ENCODE data around the gene PPP1R3A.

PPP1R3A gene

GRCh38 chr7:113856010-113856409, 62.8 kb downstream of the PPP1R3A start:
- H3K36me3 ChIP-seq (ENCODE audit: control insufficient read depth in 4 of 4, insufficient read depth in 4 of 4, low read length in 3 of 4): no peaks in the 10 kb centered on the region
- no peak overlapping the region for H3K4me3 ChIP-seq (ENCODE audit: control insufficient read depth in 1 of 7, extremely low read depth in 1 of 7, insufficient read depth in 4 of 7, low read depth in 2 of 7, low read length in 6 of 7)
- no peak for DNase-seq
- no peaks in the 10 kb centered on the region for H3K27me3 ChIP-seq (replicated peaks in 2 of 5; ENCODE audit: control insufficient read depth in 4 of 5, insufficient read depth in 5 of 5, low read length in 4 of 5)
- no peak overlapping the region for H3K27ac ChIP-seq (ENCODE audit: insufficient read depth in 1 of 2, low read depth in 1 of 2, low read length in 2 of 2, poor library complexity in 1 of 2, severe bottlenecking in 2 of 2)
- 100% methylated on average over 2 of the region's 2 CpGs for WGBS (ENCODE audit: insufficient coverage)
- ChIA-PET POLR2A (no interaction called here), CTCF (interaction anchor here (0.6 kb wide), 1 partner anchor 912 kb away, joined by 5 read pairs; no protein-coding TSS in a partner anchor)
- H3K4me1 ChIP-seq (ENCODE audit: control extremely low read depth in 1 of 4, control insufficient read depth in 4 of 4, insufficient read depth in 4 of 4, low read length in 3 of 4): no peaks in the 10 kb centered on the region
- H3K9me3 ChIP-seq (ENCODE audit: control extremely low read depth in 1 of 5, control insufficient read depth in 4 of 5, insufficient read depth in 2 of 5, low read depth in 1 of 5, low read length in 4 of 5): peaks cover 0 to 2% (median 0%) of the 10 kb centered on the region in 5 experiments

- Histone ChIP-seq H3K4me1 (ENCODE audit: control extremely low read depth in 1 of 4, control insufficient read depth in 4 of 4, insufficient read depth in 4 of 4, low read length in 3 of 4) (no peaks in the 10 kb centered on the region), H3K9me3 (ENCODE audit: control extremely low read depth in 1 of 5, control insufficient read depth in 4 of 5, insufficient read depth in 2 of 5, low read depth in 1 of 5, low read length in 4 of 5) (no peaks in the 10 kb centered on the region), H3K27ac (ENCODE audit: insufficient read depth in 1 of 2, low read depth in 1 of 2, low read length in 2 of 2, poor library complexity in 1 of 2, severe bottlenecking in 2 of 2) (no peak overlapping the region), H3K36me3 (ENCODE audit: control insufficient read depth in 4 of 4, insufficient read depth in 4 of 4, low read length in 3 of 4) (no peaks in the 10 kb centered on the region), H3K27me3 (replicated peaks in 2 of 5; ENCODE audit: control insufficient read depth in 4 of 5, insufficient read depth in 5 of 5, low read length in 4 of 5) (no peaks in the 10 kb centered on the region), H3K4me3 (ENCODE audit: control insufficient read depth in 1 of 7, extremely low read depth in 1 of 7, insufficient read depth in 4 of 7, low read depth in 2 of 7, low read length in 6 of 7) (no peak overlapping the region)
- DNase-seq: no peak
- ChIA-PET POLR2A (no interaction called here), CTCF (no interaction called here)
- no CpG with 5 or more reads among the region's 3 CpGs for WGBS (ENCODE audit: insufficient coverage)
Observed at GRCh38 chr7:113840954-113841353, 77.9 kb downstream of the PPP1R3A start.

- Histone ChIP-seq H3K9me3 (ENCODE audit: control extremely low read depth in 1 of 5, control insufficient read depth in 4 of 5, insufficient read depth in 2 of 5, low read depth in 1 of 5, low read length in 4 of 5) (no peaks in the 10 kb centered on the region), H3K4me3 (ENCODE audit: control insufficient read depth in 1 of 7, extremely low read depth in 1 of 7, insufficient read depth in 4 of 7, low read depth in 2 of 7, low read length in 6 of 7) (no peak overlapping the region), H3K27ac (ENCODE audit: insufficient read depth in 1 of 2, low read depth in 1 of 2, low read length in 2 of 2, poor library complexity in 1 of 2, severe bottlenecking in 2 of 2) (no peak overlapping the region), H3K27me3 (replicated peaks in 2 of 5; ENCODE audit: control insufficient read depth in 4 of 5, insufficient read depth in 5 of 5, low read length in 4 of 5) (no peaks in the 10 kb centered on the region), H3K36me3 (ENCODE audit: control insufficient read depth in 4 of 4, insufficient read depth in 4 of 4, low read length in 3 of 4) (no peaks in the 10 kb centered on the region), H3K4me1 (ENCODE audit: control extremely low read depth in 1 of 4, control insufficient read depth in 4 of 4, insufficient read depth in 4 of 4, low read length in 3 of 4) (no peaks in the 10 kb centered on the region)
- ChIA-PET POLR2A (no interaction called here), CTCF (interaction anchor here (1.2 kb wide), 1 partner anchor 14 kb away, joined by 4 read pairs; no protein-coding TSS in a partner anchor)
- DNase-seq: no peak
- WGBS (ENCODE audit: insufficient coverage): no CpG with 5 or more reads among the region's 2 CpGs
Observed at GRCh38 chr7:113835367-113835766, 83.4 kb downstream of the PPP1R3A start.

GRCh38 chr7:113832196-113832745, 86.5 kb downstream of the PPP1R3A start:
- CTCF ChIA-PET: no interaction called here

GRCh38 chr7:113831556-113831955, 87.3 kb downstream of the PPP1R3A start:
- no peaks in the 10 kb centered on the region for H3K4me1 ChIP-seq (ENCODE audit: control extremely low read depth in 1 of 4, control insufficient read depth in 4 of 4, insufficient read depth in 4 of 4, low read length in 3 of 4)
- no CpG with 5 or more reads among the region's 1 CpG for WGBS (ENCODE audit: insufficient coverage)
- H3K4me3 ChIP-seq (ENCODE audit: control insufficient read depth in 1 of 7, extremely low read depth in 1 of 7, insufficient read depth in 4 of 7, low read depth in 2 of 7, low read length in 6 of 7): no peak overlapping the region
- ChIA-PET CTCF (no interaction called here), POLR2A (no interaction called here)
- no peaks in the 10 kb centered on the region for H3K9me3 ChIP-seq (ENCODE audit: control extremely low read depth in 1 of 5, control insufficient read depth in 4 of 5, insufficient read depth in 2 of 5, low read depth in 1 of 5, low read length in 4 of 5)
- H3K27me3 ChIP-seq (replicated peaks in 2 of 5; ENCODE audit: control insufficient read depth in 4 of 5, insufficient read depth in 5 of 5, low read length in 4 of 5): no peaks in the 10 kb centered on the region
- DNase-seq: no peak
- no peaks in the 10 kb centered on the region for H3K36me3 ChIP-seq (ENCODE audit: control insufficient read depth in 4 of 4, insufficient read depth in 4 of 4, low read length in 3 of 4)
- H3K27ac ChIP-seq (ENCODE audit: insufficient read depth in 1 of 2, low read depth in 1 of 2, low read length in 2 of 2, poor library complexity in 1 of 2, severe bottlenecking in 2 of 2): no peak overlapping the region

More at GRCh38 chr7:113832196-113832745, 86.5 kb downstream of the PPP1R3A start:
- Histone ChIP-seq H3K36me3 (ENCODE audit: control insufficient read depth in 4 of 4, insufficient read depth in 4 of 4, low read length in 3 of 4) (no peaks in the 10 kb centered on the region), H3K27me3 (replicated peaks in 2 of 5; ENCODE audit: control insufficient read depth in 4 of 5, insufficient read depth in 5 of 5, low read length in 4 of 5) (no peaks in the 10 kb centered on the region), H3K9me3 (ENCODE audit: control extremely low read depth in 1 of 5, control insufficient read depth in 4 of 5, insufficient read depth in 2 of 5, low read depth in 1 of 5, low read length in 4 of 5) (no peaks in the 10 kb centered on the region), H3K27ac (ENCODE audit: insufficient read depth in 1 of 2, low read depth in 1 of 2, low read length in 2 of 2, poor library complexity in 1 of 2, severe bottlenecking in 2 of 2) (no peak overlapping the region), H3K4me1 (ENCODE audit: control extremely low read depth in 1 of 4, control insufficient read depth in 4 of 4, insufficient read depth in 4 of 4, low read length in 3 of 4) (no peaks in the 10 kb centered on the region), H3K4me3 (ENCODE audit: control insufficient read depth in 1 of 7, extremely low read depth in 1 of 7, insufficient read depth in 4 of 7, low read depth in 2 of 7, low read length in 6 of 7) (no peak overlapping the region)
- no peak for DNase-seq
- POLR2A ChIA-PET: interaction anchor here (0.6 kb wide), 1 partner anchor 976 kb away, joined by 4 read pairs; no protein-coding TSS in a partner anchor
- no CpG with 5 or more reads among the region's 1 CpG for WGBS (ENCODE audit: insufficient coverage)

- CTCF ChIA-PET: interaction anchor here (1.1 kb wide), 1 partner anchor 25 kb away, joined by 3 read pairs; no protein-coding TSS in a partner anchor
- no peaks in the 10 kb centered on the region for H3K9me3 ChIP-seq (ENCODE audit: control extremely low read depth in 1 of 5, control insufficient read depth in 4 of 5, insufficient read depth in 2 of 5, low read depth in 1 of 5, low read length in 4 of 5)
- WGBS (ENCODE audit: insufficient coverage): 23% methylated on average over 1 of the region's 3 CpGs
- no peaks in the 10 kb centered on the region for H3K36me3 ChIP-seq (ENCODE audit: control insufficient read depth in 4 of 4, insufficient read depth in 4 of 4, low read length in 3 of 4)
- no peaks in the 10 kb centered on the region for H3K27me3 ChIP-seq (replicated peaks in 2 of 5; ENCODE audit: control insufficient read depth in 4 of 5, insufficient read depth in 5 of 5, low read length in 4 of 5)
- H3K27ac ChIP-seq (ENCODE audit: insufficient read depth in 1 of 2, low read depth in 1 of 2, low read length in 2 of 2, poor library complexity in 1 of 2, severe bottlenecking in 2 of 2): no peak overlapping the region
- no peak overlapping the region for H3K4me3 ChIP-seq (ENCODE audit: control insufficient read depth in 1 of 7, extremely low read depth in 1 of 7, insufficient read depth in 4 of 7, low read depth in 2 of 7, low read length in 6 of 7)
- POLR2A ChIA-PET: no interaction called here
- no peak for DNase-seq
- H3K4me1 ChIP-seq (ENCODE audit: control extremely low read depth in 1 of 4, control insufficient read depth in 4 of 4, insufficient read depth in 4 of 4, low read length in 3 of 4): no peaks in the 10 kb centered on the region
Observed at GRCh38 chr7:113828581-113828980, 90.2 kb downstream of the PPP1R3A start.

Data from common myeloid progenitor, CD34-positive (primary cell).